Measurements from ENCODE around the gene CYP26C1. TPM values are rescaled to one million over a fixed set of nuclear protein-coding genes. Genes with fewer than 3 reads are reported as not detected.

CYP26C1 gene
- total RNA-seq (2021) (0.07 to 0.11 TPM (median 0.11 TPM) in 3 replicates), Bru-seq, nascent RNA (percentile 17 among the genes with signal in this experiment)
- long read RNA-seq, experiment 1, partial matches to known transcripts = 0 of 1 reads
- long read RNA-seq, experiment 1, other reads (novel, unspliced or antisense) = 1 of 1 reads
- long read RNA-seq, experiment 2 = 0 reads
- long read RNA-seq, experiment 3 = 0 reads

GRCh38 chr10:93059975-93060886, at the start of gene CYP26C1:
TSS of gene CYP26C1 (plus strand) at chr10:93060798. CDS start at chr10:93061264, 466 bp downstream.
- Mint-ChIP-seq H3K9me3 (no peaks in the 10 kb centered on the region), H3K36me3 (no peaks in the 10 kb centered on the region; the same call in 1 of the 2 replicates), H3K27me3 (ENCODE audit: low read depth) (peaks cover 79% of the 10 kb centered on the region), H3K4me1 (peaks cover 46% of the 10 kb centered on the region), H3K4me3 (peak within 1 kb of the TSS; percentile 80), H3K27ac (no peak within 1 kb of the TSS)
- POLR2A ChIA-PET = interaction anchor here (1.2 kb wide), 1 partner anchor 13 kb away, joined by 4 read pairs; the partner anchor contains the start of gene CYP26A1
- TF ChIP-seq ZBTB43 (CRISPR knock-in tag; IDR thresholded peaks at IDR 0.05) = no peak
- no peak for TF ChIP-seq GRHL2 (CRISPR knock-in tag; IDR thresholded peaks at IDR 0.05; ENCODE audit: insufficient replicate concordance, severe bottlenecking)
- no peak for TF ChIP-seq HMGXB4 (CRISPR knock-in tag; IDR thresholded peaks at IDR 0.05)
- TF ChIP-seq PRDM15 (CRISPR knock-in tag; IDR thresholded peaks at IDR 0.05) = no peak
- TF ChIP-seq, protein P1, sequence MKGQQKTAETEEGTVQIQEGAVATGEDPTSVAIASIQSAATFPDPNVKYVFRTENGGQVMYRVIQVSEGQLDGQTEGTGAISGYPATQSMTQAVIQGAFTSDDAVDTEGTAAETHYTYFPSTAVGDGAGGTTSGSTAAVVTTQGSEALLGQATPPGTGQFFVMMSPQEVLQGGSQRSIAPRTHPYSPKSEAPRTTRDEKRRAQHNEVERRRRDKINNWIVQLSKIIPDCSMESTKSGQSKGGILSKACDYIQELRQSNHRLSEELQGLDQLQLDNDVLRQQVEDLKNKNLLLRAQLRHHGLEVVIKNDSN (CRISPR knock-in tag; IDR thresholded peaks at IDR 0.05) = no peak
- TF ChIP-seq FOXJ3 (CRISPR knock-in tag; IDR thresholded peaks at IDR 0.05; ENCODE audit: borderline replicate concordance) = no peak
- no peak for TF ChIP-seq NFATC4 (CRISPR knock-in tag; IDR thresholded peaks at IDR 0.05)
- no peak for TF ChIP-seq ZNF396 (CRISPR knock-in tag; IDR thresholded peaks at IDR 0.05; ENCODE audit: borderline replicate concordance)
- TF ChIP-seq TP53 (CRISPR knock-in tag; IDR thresholded peaks at IDR 0.05) = no peak
- no peak for TF ChIP-seq TEAD4 (CRISPR knock-in tag; IDR thresholded peaks at IDR 0.05)
- no peak for TF ChIP-seq RORB (CRISPR knock-in tag; IDR thresholded peaks at IDR 0.05)
- TF ChIP-seq, protein P2, sequence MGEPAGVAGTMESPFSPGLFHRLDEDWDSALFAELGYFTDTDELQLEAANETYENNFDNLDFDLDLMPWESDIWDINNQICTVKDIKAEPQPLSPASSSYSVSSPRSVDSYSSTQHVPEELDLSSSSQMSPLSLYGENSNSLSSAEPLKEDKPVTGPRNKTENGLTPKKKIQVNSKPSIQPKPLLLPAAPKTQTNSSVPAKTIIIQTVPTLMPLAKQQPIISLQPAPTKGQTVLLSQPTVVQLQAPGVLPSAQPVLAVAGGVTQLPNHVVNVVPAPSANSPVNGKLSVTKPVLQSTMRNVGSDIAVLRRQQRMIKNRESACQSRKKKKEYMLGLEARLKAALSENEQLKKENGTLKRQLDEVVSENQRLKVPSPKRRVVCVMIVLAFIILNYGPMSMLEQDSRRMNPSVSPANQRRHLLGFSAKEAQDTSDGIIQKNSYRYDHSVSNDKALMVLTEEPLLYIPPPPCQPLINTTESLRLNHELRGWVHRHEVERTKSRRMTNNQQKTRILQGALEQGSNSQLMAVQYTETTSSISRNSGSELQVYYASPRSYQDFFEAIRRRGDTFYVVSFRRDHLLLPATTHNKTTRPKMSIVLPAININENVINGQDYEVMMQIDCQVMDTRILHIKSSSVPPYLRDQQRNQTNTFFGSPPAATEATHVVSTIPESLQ (CRISPR knock-in tag; IDR thresholded peaks at IDR 0.05) = no peak
- TF ChIP-seq, protein P3, sequence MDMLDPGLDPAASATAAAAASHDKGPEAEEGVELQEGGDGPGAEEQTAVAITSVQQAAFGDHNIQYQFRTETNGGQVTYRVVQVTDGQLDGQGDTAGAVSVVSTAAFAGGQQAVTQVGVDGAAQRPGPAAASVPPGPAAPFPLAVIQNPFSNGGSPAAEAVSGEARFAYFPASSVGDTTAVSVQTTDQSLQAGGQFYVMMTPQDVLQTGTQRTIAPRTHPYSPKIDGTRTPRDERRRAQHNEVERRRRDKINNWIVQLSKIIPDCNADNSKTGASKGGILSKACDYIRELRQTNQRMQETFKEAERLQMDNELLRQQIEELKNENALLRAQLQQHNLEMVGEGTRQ (CRISPR knock-in tag; IDR thresholded peaks at IDR 0.05) = no peak
- TF ChIP-seq NR3C1 (CRISPR knock-in tag; conservative IDR thresholded peaks at IDR 0.05; ENCODE audit: low read depth) = no peak
- TF ChIP-seq E2F5 (CRISPR knock-in tag; IDR thresholded peaks at IDR 0.05) = no peak
- TF ChIP-seq GTF2I (CRISPR knock-in tag; conservative IDR thresholded peaks at IDR 0.05) = no peak
- DNase-seq (ENCODE audit: low spot score) = peak; percentile 47
- ATAC-seq = peak; percentile 8
- CTCF ChIA-PET = interaction anchor here (1.0 to 9.8 kb wide), 10 partner anchors 10 to 423 kb away, joined by 3 to 106 read pairs (median 4); partner anchors contain the start of gene CYP26A1

Data from WTC11 (cell line).